Fibroblast of lung (primary cell): Measurements from ENCODE around the gene SORL1.

Experiments used
- CTCF ChIP-seq, 2 donors: IDR thresholded peaks in 1 of 2; conservative IDR thresholded peaks in 1 of 2; 1 replicate in 1 of 2; 2 replicates in 1 of 2; pipeline ENCODE4 v1.5.1; 2011 to 2012; ENCODE audit warnings: low read length in 2 of 2, control low read depth in 1 of 2, inconsistent platforms in 1 of 2, low read depth in 1 of 2, mild to moderate bottlenecking in 1 of 2
- EZH2 ChIP-seq: IDR thresholded peaks from 2 replicates; pipeline ENCODE4 v1.5.1; 2012; ENCODE audit warnings: low read length, control low read depth, mild to moderate bottlenecking; ENCODE audit errors: missing control alignments

- TF ChIP-seq CTCF (conservative IDR thresholded peaks at IDR 0.05 in 1 of 2, IDR thresholded peaks at IDR 0.05 in 1 of 2; ENCODE audit: low read depth in 1 of 2, low read length in 2 of 2) (no peak), EZH2 (no peak)
Observed at GRCh38 chr11:121634273-121634672, 182.2 kb downstream of the SORL1 start.
